HG03108 (cell line): ENCODE measurements around the gene POU2AF3.
"Not testable (repeated sequence)": the region's sequence is repeated elsewhere in the genome, so short reads cannot be mapped to it uniquely, and the experiment has no call there.

ENCODE experiments used
- ATAC-seq: cut with Tn5 transposase; IDR thresholded peaks from one replicate; pipeline ENCODE4 v1.9.1; 2021; ENCODE audit warnings: moderate library complexity; ENCODE audit not compliant: unreplicated experiment

POU2AF3 gene, protein sequence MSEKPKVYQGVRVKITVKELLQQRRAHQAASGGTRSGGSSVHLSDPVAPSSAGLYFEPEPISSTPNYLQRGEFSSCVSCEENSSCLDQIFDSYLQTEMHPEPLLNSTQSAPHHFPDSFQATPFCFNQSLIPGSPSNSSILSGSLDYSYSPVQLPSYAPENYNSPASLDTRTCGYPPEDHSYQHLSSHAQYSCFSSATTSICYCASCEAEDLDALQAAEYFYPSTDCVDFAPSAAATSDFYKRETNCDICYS

DNA sequence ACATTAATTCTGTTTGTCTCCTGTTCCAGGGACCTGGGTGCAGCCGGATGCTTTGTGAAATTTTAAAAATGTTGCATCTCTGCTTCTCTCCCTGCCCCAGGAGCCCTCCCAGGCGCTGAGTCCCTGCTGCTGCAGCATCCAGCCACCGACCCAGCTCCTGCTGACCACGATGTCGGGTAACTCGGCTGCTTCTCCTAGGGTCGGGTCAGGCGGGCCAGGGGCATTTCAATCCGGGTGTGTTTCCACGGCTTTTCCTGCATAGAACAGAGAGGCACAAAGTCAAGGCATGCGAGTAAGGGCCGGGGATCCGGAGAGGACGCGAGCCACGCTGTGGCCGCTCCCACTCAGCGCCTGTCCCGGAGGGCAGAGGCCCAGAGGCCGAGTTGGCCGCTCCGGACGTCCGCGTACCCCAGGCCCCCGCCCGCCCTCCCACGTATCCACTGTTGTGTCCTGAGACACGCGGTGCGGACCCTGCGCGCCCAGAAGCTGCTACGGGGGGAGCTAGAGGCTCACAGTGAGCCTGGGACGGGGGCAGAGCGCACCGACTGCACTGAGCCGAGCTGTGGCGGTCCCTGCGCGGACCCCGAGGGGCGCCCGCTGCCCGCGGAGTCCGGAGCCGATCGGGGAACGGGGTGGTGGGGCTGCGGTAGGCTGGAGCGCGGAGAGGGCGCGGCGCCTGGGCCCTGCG is at the start of gene POU2AF3:
TSS of gene POU2AF3 (plus strand) at position 134 of the 688 bp plus-strand sequence. CDS start at position 170, 36 bp downstream.
- ATAC-seq = peak; percentile 21

DNA sequence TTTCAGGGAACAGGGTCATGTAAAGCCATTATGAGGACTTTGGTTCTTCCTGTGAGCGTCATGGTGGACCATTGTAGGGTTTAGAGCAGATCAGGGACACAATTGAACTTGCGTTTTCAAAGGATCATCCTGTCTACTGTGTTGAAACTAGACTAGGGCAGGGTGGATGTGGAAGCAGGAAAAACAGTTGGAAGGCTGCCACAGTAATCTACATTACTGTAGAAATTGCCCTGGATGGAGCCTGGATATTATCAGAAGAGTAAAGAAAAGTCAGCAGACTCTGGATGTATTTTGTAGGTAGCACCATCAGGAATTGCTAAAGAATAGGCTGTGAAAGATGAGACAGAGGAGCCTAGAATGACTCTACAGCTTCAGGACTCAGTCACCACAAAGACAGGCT is 47.4 kb upstream of the POU2AF3 start:
- no peak for ATAC-seq

DNA sequence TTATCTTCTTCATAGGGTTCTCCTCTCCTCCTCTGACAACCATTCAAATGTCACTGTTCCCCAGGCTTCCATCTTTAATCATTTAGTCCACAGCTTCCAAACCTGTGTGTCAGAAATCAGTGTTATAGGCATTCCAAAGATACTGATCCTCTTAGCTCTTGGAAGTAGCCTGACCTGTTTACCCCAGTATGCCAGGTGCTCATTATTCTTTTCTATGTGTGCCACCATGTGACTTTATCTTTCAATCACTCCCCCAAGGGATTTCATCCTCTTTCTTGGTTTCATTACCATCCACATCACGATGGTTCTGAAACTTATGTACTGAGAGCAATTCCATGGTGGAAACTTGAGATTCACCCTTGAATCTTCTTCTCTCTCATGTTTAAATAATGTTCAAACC is 45.2 kb upstream of the POU2AF3 start:
- no peak for ATAC-seq

DNA sequence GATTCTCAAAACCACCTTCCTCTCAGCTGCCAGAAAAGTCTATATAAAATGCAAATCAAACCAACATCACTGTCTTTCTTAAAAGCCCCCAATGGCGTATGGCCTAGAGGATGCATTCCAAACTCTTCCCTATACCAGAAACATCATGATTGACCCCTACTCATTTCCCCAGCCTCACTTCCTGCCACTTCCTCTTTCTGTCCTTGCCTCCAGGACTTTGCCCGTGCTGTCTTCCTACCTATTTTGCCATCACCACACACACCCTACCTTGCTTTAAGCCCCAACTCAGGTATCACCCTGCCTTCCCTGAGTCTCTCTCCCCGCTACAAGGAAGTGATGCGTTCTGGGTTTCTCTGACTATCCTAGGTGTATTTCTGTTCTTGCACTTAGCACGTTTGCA is 44.7 kb upstream of the POU2AF3 start:
- no peak for ATAC-seq

DNA sequence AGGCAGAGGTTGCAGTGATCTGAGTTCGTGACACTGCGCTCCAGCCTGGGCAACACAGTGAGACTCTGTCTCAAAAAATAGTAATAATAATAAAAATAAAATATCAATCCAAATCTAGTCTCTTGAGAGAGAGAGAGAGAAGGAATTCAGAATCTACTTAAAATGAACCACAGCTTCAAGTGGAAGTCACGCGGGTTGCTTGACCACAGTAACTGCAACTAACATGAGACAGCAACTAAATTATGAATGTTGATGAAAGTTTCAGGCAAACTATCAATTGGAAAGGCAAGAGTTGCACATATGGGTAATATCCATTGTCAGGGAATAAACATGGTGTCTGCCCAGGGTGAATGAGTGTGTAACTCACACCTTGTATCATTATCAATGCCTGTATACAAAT is 40.3 kb upstream of the POU2AF3 start:
- ATAC-seq = no peak

DNA sequence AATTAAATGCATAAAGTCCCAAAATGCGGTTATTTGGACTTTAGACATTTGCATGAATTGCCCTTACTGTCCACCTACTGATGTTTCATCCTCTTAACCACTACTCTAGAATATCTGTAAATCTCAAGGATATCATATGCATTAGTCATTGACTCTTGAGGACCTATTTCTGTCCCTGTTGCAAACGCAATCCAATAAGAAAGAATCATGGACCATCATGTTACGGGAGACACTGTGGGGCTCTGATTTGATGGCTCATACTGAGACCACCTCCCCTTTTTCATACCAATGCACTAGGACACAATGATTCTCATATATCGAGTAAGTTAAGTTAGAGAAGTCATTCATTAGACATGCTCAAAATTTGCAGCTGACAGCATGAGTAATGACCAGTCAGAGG is 38.5 kb upstream of the POU2AF3 start:
- no peak for ATAC-seq

DNA sequence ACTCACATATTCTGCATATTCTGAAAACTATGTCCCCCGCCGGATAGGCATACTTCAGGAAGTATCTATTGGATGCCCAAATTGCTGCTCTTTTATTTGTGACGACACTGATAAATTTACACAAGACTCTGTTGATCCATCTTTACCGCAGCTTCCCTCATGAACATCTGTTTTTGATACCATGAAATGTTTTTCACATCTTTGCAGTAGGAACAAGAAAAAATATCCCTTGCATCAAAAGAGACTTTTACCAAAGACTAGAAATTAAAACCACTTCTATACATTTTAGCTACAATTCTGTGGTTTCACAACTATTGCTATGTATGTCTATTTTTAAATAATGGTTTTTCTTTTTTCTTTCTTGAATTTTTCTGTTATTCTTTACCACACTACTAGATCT is 37.5 kb upstream of the POU2AF3 start:
- ATAC-seq = no peak

DNA sequence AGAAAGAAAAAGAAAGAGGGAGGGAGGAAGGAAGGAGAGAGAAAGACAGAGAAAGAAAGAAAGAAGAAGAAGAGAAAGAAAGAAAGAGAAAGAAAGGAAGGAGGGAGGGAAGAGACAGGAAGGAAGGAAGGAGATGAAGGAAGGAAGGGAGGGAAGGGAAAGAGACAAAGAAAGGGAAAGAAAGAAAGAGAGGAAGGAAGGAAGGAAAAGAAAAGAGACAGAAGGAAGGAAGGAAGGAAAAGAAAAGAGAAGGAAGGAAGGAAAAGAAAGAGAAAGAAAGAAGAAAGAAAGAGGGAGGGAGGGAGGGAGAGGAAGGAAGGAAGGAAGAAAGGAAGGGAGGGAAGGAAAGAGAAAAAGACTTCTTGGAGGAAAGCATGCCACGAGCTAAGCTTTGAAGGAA is 33.7 kb upstream of the POU2AF3 start:
- ATAC-seq = no peak

DNA sequence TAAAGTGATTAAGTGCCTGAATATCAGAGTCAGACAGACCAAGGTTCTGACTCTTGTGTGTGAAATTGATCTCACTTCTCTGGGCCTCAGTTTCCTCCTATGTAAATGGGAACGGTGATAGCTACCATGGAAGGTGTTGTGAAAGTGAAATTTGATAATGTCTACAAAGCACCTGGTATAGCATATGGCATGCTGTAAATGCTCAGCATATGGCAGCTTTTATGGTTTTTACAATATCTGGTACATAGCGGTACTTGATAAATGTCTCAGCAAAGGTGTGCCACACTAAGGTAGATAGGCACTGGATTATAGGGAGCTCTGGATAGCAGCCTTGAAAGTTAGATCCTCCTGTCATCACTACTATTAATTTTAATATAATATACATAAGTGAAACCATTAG is 32.9 kb upstream of the POU2AF3 start:
- no peak for ATAC-seq

DNA sequence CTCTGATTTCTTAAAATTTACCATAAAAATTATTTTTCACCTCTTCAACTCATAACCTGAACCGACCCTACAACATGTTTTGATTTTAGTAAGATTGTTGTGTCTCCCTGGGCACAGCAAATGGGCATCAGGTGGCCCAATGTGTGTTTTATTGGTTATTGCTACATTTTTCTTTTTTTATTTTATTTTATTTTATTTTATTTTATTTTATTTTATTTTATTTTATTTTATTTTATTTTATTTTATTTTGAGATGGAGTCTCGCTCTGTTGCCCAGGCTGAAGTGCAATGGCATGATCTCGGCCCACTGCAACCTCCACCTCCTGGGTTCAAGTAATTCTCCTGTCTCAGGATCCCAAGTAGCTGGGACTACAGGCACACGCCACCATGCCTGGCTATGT is 30.0 kb upstream of the POU2AF3 start:
- not testable (repeated sequence) for ATAC-seq

DNA sequence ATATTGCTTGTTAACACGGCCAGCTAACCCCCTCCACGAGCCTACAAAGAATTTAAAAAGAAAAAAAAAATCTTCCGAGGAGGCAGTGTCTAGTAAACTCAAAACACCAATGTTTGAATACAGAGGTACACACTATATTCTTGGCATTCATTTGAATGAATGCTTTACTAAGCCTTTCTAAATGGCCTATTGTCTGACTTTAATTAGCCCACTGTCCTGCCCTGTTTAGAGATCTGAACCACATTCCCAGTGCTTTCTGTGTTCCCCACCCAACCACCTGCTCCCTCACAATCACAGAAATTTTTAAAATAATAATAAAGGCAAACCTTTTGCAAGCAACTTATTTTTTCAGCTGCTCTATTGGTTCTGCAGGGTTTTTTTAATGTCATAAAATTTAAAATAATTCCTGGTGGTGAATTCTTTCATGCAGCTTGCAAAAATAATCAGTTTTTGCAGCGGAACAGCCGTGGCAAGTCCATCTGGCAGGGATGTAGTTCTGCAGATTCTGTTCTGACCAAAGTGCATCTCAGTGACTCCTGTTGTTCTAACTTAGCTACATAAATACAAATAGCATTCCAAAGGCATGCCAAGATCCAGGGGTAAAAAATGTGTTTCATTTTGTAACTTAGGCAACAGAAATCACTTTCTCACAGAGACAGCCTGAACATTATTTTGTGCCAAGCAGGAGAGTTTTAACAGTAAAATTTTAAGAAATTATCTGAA is 29.0 kb upstream of the POU2AF3 start:
- ATAC-seq = no peak

DNA sequence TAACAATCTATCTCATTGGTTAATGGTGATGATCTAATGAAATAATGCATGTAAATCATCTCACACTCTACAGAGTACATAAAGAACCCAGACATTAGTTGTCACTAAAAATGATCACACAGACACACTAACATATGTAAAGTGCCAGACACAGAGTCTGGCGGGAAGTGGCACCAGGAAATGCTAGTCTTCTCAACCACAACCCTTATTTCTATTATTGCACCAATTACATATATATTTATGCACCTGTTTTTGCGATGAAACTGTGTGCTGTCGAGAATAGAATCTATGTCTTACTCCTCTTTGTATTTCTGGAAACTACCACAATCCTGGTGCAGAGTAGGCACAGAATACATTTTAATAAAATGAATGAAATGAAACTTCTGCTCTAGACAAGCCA is 25.9 kb upstream of the POU2AF3 start:
- ATAC-seq = no peak

DNA sequence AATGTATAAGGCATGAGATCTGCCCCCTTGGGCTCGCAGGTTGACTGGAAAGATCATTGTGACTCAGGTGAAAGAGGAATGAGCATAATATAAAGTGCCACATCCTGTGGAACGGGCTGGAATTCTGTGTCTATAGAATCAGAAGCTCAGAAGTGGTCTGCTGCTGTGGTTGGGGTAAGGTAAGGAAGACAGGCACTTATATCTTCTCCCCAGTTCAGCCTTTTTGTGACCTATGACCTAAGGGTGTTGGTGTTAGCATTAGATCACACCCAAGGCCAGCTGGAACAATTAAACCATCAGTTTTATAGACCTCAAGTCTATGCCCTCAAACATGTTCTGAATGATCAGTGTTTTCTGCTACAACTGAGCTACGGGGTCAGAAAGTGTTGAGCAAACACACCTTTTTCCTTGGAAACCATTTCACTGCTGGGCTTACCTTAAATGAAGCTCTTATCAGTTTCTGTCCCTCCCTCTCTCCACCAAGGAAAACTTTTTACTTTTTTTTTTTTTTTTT is 15.7 kb upstream of the POU2AF3 start:
- no peak for ATAC-seq

DNA sequence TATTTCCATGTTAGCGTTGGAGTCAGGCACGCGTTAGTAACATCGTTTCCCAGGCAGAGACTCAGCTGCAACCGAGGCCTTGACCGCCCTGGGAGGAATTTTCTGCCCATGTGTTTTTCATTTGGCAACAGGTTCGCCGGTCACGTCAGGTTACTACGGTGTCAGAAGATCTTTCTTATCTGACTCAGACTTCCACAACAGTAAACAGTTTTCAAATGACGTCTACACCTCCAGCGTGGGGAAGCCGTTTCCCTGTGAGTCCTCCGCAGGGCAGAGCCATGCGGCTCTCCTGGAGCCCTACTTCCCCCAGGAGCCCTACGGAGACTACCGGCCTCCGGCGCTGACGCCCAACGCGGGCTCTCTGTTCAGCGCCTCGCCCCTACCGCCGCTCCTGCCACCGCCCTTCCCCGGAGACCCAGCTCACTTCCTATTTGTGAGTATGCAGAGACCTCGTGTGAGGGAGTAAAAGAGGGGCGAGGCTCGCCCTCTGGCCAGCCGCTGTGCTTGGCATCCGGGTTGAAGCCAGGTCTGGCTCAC is 14.3 kb upstream of the POU2AF3 start:
- ATAC-seq = no peak

DNA sequence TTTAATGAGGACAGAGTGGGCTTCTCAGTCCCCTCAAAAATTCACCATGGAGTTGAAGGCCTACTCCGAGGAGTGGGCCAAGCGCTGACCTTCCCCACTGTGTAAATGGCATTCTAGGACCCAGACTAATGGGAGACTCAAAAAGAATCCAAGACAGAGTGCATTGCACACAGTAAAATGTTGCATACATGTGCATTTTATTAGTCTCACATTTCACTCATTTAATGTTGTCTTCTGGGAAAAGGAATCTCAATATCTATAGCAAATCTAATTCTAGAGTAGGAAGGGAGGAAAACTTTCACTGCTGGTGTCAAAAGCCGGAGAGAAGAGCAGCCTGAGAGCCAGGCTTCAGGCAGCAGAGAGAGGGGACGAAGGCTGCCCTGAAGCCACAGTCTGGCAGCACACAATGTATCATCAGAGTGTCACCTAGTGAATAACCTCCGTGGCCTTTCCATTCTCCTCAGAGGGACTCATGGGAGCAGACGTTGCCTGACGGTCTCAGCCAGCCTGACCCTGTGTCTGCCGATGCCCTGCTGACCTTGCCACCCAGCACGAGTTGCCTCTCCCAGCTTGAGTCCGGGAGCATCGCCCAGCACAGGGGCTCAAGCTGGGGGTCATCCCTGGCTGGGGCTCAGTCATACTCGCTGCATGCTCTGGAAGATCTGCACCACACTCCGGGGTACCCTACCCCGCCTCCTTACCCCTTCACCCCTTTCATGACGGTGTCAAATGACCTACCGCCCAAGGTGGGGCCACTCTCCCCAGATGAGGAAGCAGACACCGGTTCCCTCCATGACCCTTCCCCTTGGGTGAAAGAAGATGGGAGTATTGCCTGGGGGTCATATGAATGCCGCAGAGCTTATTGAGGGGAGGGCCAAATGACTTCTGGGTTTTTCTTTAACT is 12.9 kb upstream of the POU2AF3 start:
- ATAC-seq = no peak

DNA sequence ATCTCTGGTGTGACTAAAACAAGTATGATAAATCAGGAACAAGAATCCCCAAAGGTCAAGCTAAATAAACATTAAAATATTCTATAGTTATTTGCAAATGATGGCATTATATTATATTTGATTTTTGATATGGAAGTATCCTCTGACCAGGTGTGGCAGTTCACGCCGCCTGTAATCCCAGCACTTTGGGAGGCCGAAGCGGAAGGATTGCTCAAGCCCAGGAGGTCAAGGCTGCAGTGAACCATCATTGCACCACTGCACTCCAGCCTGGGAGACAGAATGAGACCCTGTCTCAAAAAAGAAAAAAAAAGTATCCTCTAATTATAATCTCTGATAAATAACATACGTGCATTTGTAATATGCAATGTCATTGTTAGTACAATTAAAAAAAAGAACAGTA is 6.6 kb upstream of the POU2AF3 start:
- no peak for ATAC-seq

DNA sequence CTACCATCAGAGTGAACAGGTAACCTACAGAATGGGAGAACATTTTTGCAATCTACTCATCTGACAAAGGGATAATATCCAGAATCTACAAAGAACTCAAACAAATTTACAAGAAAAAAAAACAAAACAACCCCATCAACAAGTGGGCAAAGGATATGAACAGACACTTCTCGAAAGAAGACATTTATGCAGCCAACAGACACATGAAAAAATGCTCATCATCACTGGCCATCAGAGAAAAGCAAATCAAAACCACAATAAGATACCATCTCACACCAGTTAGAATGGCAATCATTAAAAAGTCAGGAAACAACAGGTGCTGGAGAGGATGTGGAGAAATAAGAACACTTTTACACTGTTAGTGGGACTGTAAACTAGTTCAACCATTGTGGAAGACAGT is 5.9 kb upstream of the POU2AF3 start:
- not testable (repeated sequence) for ATAC-seq

DNA sequence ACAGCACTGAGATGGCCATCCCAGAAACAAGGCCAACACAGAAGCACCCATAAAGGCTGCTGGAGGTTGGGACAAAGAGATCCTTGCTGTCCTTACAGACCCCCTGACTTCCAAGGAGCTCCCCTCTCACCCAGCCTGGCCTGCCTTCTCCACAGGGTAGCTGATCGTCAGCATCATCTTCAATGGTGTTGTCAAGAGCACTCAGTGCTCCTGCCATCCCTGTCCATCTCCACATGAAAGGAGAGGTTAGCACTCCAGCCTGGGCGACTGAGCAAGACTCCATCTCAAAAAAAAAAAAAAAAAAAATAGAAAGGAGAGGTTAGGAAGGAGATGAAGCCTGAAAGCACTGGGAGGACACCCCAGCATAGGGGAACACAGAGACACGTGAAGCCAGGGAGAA is 2.1 kb upstream of the POU2AF3 start:
- ATAC-seq = no peak

DNA sequence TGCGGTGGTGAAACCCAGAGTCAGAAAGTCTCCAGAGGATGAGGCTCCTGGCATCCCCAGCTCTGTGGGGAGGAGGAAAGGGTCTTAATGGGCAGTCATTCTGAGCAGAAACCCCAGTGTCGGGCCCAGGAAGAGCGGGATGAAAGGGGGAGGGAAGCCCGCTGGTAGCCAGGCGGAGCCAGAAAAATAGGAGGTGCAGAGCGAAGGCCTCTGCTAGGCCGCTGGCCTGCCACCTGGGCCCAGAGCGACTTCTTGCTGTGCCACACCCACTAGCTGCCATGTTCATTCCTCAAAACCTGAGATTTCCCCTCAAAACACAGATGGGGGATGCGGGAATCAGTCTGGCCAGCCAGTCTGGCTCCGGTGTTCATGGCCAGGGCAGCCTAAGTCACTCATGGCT is 650 bp upstream of the POU2AF3 start:
- no peak for ATAC-seq
